Measurements from ENCODE around the gene PDE3B.
"Not testable (repeated sequence)": the region's sequence is repeated elsewhere in the genome, so short reads cannot be mapped to it uniquely, and the experiment has no call there.

The PDE3B gene

GRCh38 chr11:14643697-14644225 is at the start of gene PDE3B:
TSS of gene PDE3B (plus strand) at chr11:14643804. CDS start at chr11:14644076, 272 bp downstream.
- DNase-seq (ENCODE audit: low read depth) = peak; percentile 43

- DNase-seq (ENCODE audit: low read depth) = not testable (repeated sequence)
Observed at GRCh38 chr11:14595261-14595660, 48.3 kb upstream of the PDE3B start.

DNA sequence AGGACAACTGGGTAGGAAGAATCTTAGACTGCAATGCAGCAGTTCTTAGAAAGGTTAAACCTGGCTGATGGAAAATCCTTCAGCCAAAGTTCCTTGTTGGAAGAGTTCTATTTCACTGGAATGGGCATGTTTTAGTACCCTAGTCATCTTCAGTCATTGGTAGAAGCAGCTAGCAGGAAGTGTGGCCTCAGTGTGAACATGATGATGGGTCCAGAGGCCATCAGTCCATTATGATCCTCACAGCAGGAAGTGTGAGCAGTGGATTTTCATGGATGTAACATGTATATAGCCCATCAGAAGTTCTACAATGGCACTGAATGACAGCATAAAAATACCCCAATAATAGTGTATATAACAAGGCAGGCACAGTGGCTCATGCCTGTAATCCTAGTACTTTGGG is 35.9 kb upstream of the PDE3B start:
- no peak for DNase-seq (ENCODE audit: low read depth)

- no peak for DNase-seq (ENCODE audit: low read depth)
Observed at GRCh38 chr11:14609902-14610301, 33.7 kb upstream of the PDE3B start.

DNA sequence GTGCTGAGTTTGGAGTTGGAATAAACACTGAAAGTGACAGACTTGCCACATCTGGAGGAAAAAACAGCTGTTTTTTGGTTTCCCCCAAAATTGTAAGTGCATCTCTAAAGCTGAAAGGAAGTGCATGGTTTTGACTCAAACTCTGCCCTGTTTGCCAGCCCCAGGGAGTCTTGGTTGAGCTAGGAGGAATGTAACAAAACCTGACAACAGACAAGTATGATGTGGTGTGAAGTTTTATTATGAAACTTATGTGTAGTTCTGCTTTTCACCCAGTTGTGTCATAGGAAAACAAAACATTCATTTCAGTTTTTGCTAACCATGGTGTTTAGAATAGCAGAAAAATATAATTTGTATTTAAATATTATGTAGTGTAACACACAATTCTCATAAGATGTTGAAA is 31.7 kb upstream of the PDE3B start:
- no peak for DNase-seq (ENCODE audit: low read depth)

DNA sequence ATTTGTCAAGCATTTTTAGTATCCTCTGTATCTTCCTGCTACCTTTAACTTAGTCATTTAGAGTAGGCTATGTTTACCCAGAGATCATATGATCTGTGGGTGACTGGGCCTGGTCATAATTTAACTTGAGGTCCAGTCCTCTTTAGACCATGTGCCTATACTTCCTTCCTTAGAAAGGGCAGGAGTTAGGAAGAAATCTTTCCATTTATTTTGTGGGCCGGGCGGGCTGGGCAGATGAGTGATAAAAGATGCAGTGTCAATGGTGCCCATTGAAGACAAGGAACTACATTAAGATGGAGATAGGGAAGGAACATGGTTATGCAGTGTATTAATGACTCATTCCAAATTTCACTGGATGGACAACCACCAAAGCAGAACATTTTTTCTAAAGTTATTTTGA is 30.9 kb upstream of the PDE3B start:
- DNase-seq (ENCODE audit: low read depth) = no peak

DNA sequence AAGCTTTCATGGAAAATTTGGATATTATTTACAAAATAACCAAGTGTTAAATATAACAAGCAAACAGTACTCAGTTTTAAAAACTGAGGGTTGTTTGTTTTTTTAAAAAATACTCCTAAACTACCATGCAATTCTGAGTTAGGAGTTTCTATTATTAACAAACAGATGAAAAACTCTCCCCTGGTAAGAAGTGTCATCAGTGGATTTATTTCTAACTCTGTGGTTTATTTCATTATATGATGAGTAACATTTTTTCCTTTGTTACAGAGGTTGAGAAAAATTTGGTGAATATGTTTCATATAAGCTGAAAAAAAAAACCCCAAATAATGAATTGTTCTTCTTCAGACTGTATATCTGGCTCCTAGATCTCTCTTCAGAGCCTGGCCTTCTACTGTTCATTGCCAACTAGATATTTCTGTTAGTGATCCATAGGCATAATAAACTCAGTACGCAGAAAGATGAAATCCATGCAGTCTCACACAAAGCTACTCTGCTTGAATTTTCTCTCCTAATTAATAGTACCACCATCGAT is 29.4 kb upstream of the PDE3B start:
- DNase-seq (ENCODE audit: low read depth) = no peak

DNA sequence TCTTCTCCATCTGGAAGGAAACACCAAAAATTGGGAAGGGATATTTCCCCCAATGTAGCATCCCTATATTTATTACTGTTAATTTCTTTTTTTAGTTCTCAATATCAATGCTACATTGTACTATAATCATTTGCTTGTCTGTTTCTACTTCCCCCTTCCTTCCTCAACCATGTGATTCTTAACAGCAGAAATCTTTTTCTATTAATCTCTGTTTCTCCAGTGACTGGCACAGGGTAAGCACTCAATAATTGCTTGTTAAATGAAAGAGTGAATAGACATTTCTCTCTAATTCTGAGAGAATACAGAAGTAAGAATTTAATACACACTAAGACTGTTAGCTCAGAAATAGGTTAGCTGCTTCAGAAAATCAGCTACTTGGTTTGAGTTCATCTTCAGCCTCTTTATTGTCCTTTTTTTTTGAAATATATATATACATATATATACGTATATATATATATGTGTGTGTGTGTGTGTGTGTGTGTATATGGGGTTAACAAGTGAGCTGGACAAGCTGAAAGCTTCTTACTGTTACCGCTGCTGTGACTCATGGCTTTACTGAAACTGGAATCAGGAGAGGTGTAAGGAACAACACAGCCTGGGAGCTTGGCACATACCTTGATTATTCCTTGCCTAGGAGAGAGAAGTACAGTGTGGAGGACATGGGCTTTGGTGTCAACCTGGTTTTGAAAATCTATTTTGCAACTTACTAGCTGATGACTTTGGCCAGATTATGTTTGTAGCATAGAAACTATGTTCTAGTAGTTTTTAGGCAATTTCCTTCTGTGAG is 26.2 kb upstream of the PDE3B start:
- no peak for DNase-seq (ENCODE audit: low read depth)

GRCh38 chr11:14618060-14618459 is 25.5 kb upstream of the PDE3B start:
- DNase-seq (ENCODE audit: low read depth) = no peak

GRCh38 chr11:14619603-14620531 is 23.7 kb upstream of the PDE3B start:
- no peak for DNase-seq (ENCODE audit: low read depth)

- DNase-seq (ENCODE audit: low read depth) = no peak
Observed at GRCh38 chr11:14622223-14622954, 21.2 kb upstream of the PDE3B start.

DNA sequence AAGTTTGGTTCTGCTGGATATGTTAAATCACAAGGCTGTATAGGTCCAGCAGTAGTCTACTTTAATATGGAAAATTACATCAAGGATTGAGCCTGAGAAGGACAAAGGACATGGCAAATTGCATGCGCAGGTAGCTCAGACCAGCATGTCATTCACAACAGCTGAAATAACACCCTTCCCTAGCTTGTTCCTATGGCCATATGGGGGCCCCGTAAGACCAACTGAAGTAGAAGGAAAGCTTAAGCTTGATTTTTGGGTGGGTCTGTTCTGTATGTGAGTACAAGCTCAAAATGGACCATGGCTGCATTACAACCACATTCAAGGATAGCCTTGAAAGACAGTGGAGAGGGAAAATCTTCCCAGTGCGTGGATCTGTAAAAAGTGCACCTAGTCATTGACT is 20.6 kb upstream of the PDE3B start:
- no peak for DNase-seq (ENCODE audit: low read depth)

- DNase-seq (ENCODE audit: low read depth) = no peak
Observed at GRCh38 chr11:14625586-14626205, 17.9 kb upstream of the PDE3B start.

DNA sequence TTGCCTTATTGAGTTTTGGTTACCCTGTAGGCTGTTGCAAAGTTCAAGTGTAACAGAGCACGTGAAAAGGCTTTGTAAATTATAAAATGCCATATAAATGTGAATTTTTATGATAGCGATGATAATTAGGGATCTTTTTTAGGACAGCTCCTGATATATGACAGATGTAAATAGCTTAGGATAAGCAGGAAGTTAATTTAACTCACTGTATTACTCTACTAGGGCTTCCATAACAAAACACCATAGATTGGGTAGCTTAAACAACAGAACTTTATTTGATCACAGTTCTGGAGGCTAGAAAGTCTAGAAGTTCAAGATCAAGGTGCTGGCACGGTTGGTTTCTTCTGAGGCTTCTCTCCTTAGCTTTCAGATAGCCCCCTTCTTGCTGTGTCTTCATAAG is 17.0 kb upstream of the PDE3B start:
- no peak for DNase-seq (ENCODE audit: low read depth)

DNA sequence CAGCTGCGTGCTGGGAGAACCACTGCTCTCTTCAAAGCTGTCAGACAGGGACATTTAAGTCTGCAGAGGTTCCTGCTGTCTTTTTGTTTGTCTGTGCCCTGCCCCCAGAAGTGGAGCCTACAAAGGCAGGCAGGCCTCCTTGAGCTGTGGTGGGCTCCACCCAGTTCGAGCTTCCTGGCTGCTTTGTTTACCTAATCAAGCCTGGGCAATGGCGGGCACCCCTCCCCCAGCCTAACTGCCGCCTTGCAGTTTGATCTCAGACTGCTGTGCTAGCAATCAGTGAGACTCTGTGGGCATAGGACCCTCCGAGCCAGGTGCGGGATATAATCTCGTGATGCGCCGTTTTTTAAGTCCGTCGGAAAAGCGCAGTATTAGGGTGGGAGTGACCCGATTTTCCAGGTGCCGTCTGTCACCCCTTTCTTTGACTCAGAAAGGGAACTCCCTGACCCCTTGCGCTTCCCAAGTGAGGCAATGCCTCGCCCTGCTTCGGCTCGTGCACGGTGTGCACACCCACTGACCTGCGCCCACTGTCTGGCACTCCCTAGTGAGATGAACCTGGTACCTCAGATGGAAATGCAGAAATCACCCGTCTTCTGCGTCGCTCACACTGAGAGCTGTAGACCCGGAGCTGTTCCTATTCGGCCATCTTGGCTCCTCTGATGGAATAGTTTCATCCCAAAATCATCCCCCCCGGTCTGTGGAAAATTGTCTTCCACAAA is 9.9 kb upstream of the PDE3B start:
- DNase-seq (ENCODE audit: low read depth) = peak; percentile 11

- no peak for DNase-seq (ENCODE audit: low read depth)
Observed at GRCh38 chr11:14634813-14635212, 8.8 kb upstream of the PDE3B start.

GRCh38 chr11:14635546-14635945 is 8.1 kb upstream of the PDE3B start:
- DNase-seq (ENCODE audit: low read depth) = no peak

DNA sequence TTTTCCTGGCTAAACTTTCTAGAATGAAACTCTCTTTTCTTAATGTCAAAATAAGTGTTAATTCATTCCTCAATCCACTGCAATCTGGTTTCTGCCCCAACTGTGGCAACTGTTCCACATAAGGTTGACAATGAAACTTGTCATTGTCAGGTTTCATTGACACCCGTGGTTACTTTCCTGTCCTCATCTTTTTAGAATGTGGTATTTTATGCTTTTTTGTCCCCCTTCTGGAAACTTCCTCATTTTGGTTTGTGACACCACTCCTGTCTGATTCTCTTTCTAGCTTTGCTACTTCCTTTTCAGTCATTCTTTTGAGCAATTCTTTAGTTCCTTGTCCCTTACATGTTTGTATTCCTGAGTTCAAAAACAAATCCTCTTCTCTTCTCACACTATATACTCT is 7.5 kb upstream of the PDE3B start:
- DNase-seq (ENCODE audit: low read depth) = no peak

DNA sequence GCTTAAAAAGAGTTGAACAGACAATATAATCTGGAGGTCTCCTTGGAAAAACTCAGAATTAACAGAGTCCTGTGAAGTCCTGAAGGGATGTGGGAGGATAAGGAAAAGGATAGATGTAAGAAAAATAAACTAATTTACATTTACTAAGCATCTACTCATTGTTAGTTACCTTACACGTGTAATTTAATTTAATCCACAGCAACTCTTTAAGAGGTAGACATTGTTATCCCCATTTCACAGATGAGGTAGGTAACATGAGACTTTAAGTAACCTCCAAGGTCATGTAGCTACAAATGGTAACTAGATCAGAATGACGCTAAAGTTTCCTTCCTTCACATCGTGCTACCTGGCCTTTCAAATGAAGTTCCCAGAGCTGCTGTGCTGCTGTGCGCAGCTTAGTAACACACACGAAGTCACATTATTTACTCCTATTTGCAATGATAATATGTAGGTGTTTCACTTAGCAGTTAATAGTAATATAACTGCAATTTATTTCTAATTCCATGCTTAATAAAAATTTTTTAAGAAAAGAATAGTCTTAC is 5.7 kb upstream of the PDE3B start:
- no peak for DNase-seq (ENCODE audit: low read depth)

- DNase-seq (ENCODE audit: low read depth) = no peak
Observed at GRCh38 chr11:14638561-14638960, 5.0 kb upstream of the PDE3B start.

DNA sequence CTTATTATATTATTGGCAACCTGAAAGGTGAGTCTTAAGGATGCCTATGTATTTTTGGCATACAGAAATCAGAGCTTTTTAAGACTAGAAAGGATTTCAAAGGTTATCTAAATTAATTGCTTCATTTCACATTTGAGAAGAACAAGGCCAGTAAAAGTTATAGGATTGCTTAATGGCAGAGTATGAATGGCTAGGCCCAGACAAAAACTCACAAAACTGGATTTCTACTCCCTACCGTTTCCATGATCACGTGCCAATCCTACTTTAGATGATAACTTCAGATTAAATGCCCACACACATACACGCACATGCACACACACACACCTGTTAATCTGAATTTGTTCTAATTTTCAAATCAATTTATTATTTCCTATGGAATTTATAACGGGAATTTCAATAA is 1.8 kb upstream of the PDE3B start:
- no peak for DNase-seq (ENCODE audit: low read depth)

Measured in T-helper 22 cell (primary cell).